K562 (cell line): ENCODE data around the gene BOLA1. TPM values are rescaled to one million over a fixed set of nuclear protein-coding genes. Genes with fewer than 3 reads are reported as not detected.

Source experiments
- AFF1 ChIP-seq, 2 experiments: fragments of 450-650 bp; IDR thresholded peaks; 2 replicates each; pipeline ENCODE4 v1.6.1; 2018; ENCODE audit warnings: mild to moderate bottlenecking in 2 of 2, low read depth in 1 of 2; ENCODE audit not compliant: partially characterized antibody in 2 of 2
- E2F5 ChIP-seq: sonication (generic); formaldehyde crosslinking; IDR thresholded peaks from 2 replicates; pipeline ENCODE4 v1.8.0; 2022; ENCODE audit warnings: mild to moderate bottlenecking, missing genetic modification reagents
- EP300 ChIP-seq: IDR thresholded peaks from 2 replicates; pipeline ENCODE4 v1.6.1; 2012; ENCODE audit warnings: low read length, improper control_type of control experiment
- FOXA3 ChIP-seq, 2 experiments: fragments of 450-650 bp in 1 of 2; sonication (generic) in 1 of 2; formaldehyde crosslinking; IDR thresholded peaks in 1 of 2; conservative IDR thresholded peaks in 1 of 2; 2 replicates each; pipeline versions ENCODE4 v1.4.0 to v1.8.0; 2020 to 2022; ENCODE audit warnings: mild to moderate bottlenecking in 2 of 2, missing genetic modification reagents in 1 of 2
- HMGN3 ChIP-seq: IDR thresholded peaks from 2 replicates; pipeline ENCODE4 v1.6.1; 2011; ENCODE audit warnings: borderline replicate concordance, low read depth, mild to moderate bottlenecking, mixed read lengths, low read length; ENCODE audit not compliant: insufficient read length; ENCODE audit errors: extremely low read depth
- ILF3 ChIP-seq: fragments of 450-650 bp; IDR thresholded peaks from 2 replicates; pipeline ENCODE4 v1.6.1; 2018; ENCODE audit warnings: antibody characterized with exemption, mild to moderate bottlenecking, moderate library complexity, borderline replicate concordance
- MAZ ChIP-seq, 2 experiments: fragments of 450-650 bp in 1 of 2; sonication (generic) in 1 of 2; formaldehyde crosslinking; IDR thresholded peaks in 1 of 2; conservative IDR thresholded peaks in 1 of 2; 2 replicates each; pipeline versions ENCODE4 v1.4.0 to v1.5.0; 2020; ENCODE audit warnings: mild to moderate bottlenecking in 1 of 2, missing genetic modification reagents in 1 of 2
- NR2C1 ChIP-seq, 2 experiments: fragments of 450-650 bp; IDR thresholded peaks; 2 replicates each; pipeline ENCODE4 v1.6.1; 2017; ENCODE audit warnings: mild to moderate bottlenecking in 2 of 2, antibody characterized with exemption in 1 of 2, inconsistent platforms in 1 of 2, missing compliant biosample characterization in 1 of 2, missing genetic modification characterization in 1 of 2
- OTX1 ChIP-seq: fragments of 450-650 bp; formaldehyde crosslinking; IDR thresholded peaks from 2 replicates; pipeline ENCODE4 v1.4.0; 2022; ENCODE audit warnings: mild to moderate bottlenecking
- POLR2A ChIP-seq: fragments of 450-650 bp; conservative IDR thresholded peaks from 2 replicates; pipeline ENCODE4 v1.6.1; 2016
- SMAD1 ChIP-seq: fragments of 150-350 bp; IDR thresholded peaks from 2 replicates; pipeline ENCODE4 v1.6.1; 2014; ENCODE audit warnings: low read length, low read depth; ENCODE audit not compliant: partially characterized antibody
- SMARCA4 ChIP-seq: fragments of 450-650 bp; IDR thresholded peaks from 2 replicates; pipeline ENCODE4 v1.6.1; 2016
- SPI1 ChIP-seq: IDR thresholded peaks from 2 replicates; pipeline ENCODE4 v1.6.1; 2011; ENCODE audit warnings: low read depth, low read length, control low read depth, borderline replicate concordance
- SRSF3 ChIP-seq: fragments of 200-400 bp; formaldehyde crosslinking; IDR thresholded peaks from 2 replicates; pipeline ENCODE4 v1.6.1; 2016; ENCODE audit warnings: mild to moderate bottlenecking, low read length, moderate library complexity; ENCODE audit not compliant: insufficient read depth
- TAF1 ChIP-seq: IDR thresholded peaks from 2 replicates; pipeline ENCODE4 v1.6.1; 2011; ENCODE audit warnings: mild to moderate bottlenecking, low read length, moderate library complexity; ENCODE audit not compliant: insufficient read depth, control insufficient read depth, severe bottlenecking; ENCODE audit errors: extremely low read depth
- TBL1XR1 ChIP-seq, 2 experiments: IDR thresholded peaks; 2 replicates each; pipeline ENCODE4 v1.6.1; 2012; ENCODE audit warnings: improper control_type of control experiment in 2 of 2, low read length in 2 of 2, mild to moderate bottlenecking in 1 of 2
- TBP ChIP-seq: optimal IDR thresholded peaks from 2 replicates; pipeline ENCODE3; 2011; ENCODE audit warnings: low read depth, low read length, improper control_type of control experiment
- YY1 ChIP-seq, 3 experiments: IDR thresholded peaks; 2 replicates each; pipeline ENCODE4 v1.6.1; 2011; ENCODE audit warnings: low read length in 2 of 3, mild to moderate bottlenecking in 2 of 3, moderate library complexity in 2 of 3, borderline replicate concordance in 1 of 3, control low read depth in 1 of 3, low read depth in 1 of 3; ENCODE audit not compliant: insufficient read depth in 3 of 3, insufficient replicate concordance in 2 of 3, control insufficient read depth in 1 of 3, insufficient read length in 1 of 3; ENCODE audit errors: extremely low read depth in 1 of 3
- ZBED1 ChIP-seq: IDR thresholded peaks from 2 replicates; pipeline ENCODE4 v1.6.1; 2014
- ZC3H4 ChIP-seq: sonication (generic); formaldehyde crosslinking; IDR thresholded peaks from 2 replicates; pipeline ENCODE4 v1.9.0; 2021; ENCODE audit warnings: missing genetic modification reagents, borderline replicate concordance
- polyA plus RNA-seq, 8 experiments: library from polyadenylated mRNA; depleted of rRNA in 4 of 8; stranded (reverse) in 5 of 8; unstranded in 3 of 8; fragments of >200 nt; fragmentation: Nextera tagmentation in 2 of 8; fragmentation: Illumina TruSeq in 1 of 8; extraction: Ambion mirVana in 2 of 8; extraction: Trizol in 1 of 8; gene quantifications; 2 replicates each; pipeline versions ENCODE4 v1.2.1 to v1.2.3, GENCODE V29; 2011 to 2014; ENCODE audit warnings: inconsistent platforms in 1 of 8, missing spikeins in 1 of 8
- total RNA-seq, 7 experiments: library from RNA; depleted of rRNA in 6 of 7; stranded (reverse); fragments of >200 nt in 6 of 7; fragmentation: Illumina TruSeq in 2 of 7; extraction: Trizol in 2 of 7; gene quantifications; 2 replicates each; pipeline versions ENCODE4 v1.2.1 to v1.2.3, GENCODE V29; 2011 to 2021; ENCODE audit warnings: low replicate concordance in 1 of 7

Gene BOLA1
- total and polyA plus RNA-seq, 9 of the 15 experiments (the other 6 are each of a cell fraction or from before 2014, with no cell fraction given) = 0.18 to 1.2 (median 0.40) TPM; not detected in 2

- TF ChIP-seq TAF1 (peak; percentile 85), EP300 (no peak), POLR2A (peak; percentile 95), SMAD1 (peak; percentile 79), ILF3 (no peak), SPI1 (peak; percentile 73), ZBED1 (peak; percentile 83; the same call in 1 of the 2 replicates), SMARCA4 (no peak), FOXA3 (CRISPR knock-in tag; conservative IDR thresholded peaks at IDR 0.05 in 1 of 2, IDR thresholded peaks at IDR 0.05 in 1 of 2) (no peak), ZC3H4 (no peak), TBL1XR1 (IDR thresholded peaks at IDR 0.05; ENCODE audit: low read length in 2 of 2) (peak in 1 of 2 experiments; percentile 10; a peak in 1 of 4 replicates), NR2C1 (IDR thresholded peaks at IDR 0.05) (peak; percentile 99), NR2C1 (tag; IDR thresholded peaks at IDR 0.05) (peak; percentile 99), YY1 (IDR thresholded peaks at IDR 0.05; ENCODE audit: borderline replicate concordance in 1 of 3, control insufficient read depth in 1 of 3, extremely low read depth in 1 of 3, insufficient read depth in 3 of 3, insufficient read length in 1 of 3, insufficient replicate concordance in 2 of 3, low read depth in 1 of 3, low read length in 2 of 3) (peak; percentile 72 to 96 (median 95)), E2F5 (CRISPR knock-in tag) (no peak), OTX1 (CRISPR knock-in tag) (no peak), SRSF3 (no peak), TBP (peak; percentile 69), HMGN3 (no peak), AFF1 (IDR thresholded peaks at IDR 0.05; ENCODE audit: low read depth in 1 of 2, partially characterized antibody in 2 of 2) (peak in 1 of 2 experiments; percentile 18), MAZ (CRISPR knock-in tag; conservative IDR thresholded peaks at IDR 0.05 in 1 of 2, IDR thresholded peaks at IDR 0.05 in 1 of 2) (peak; percentile 56 to 62)
Observed at GRCh38 chr1:149927563-149928400, 28.4 kb downstream of the BOLA1 start, which contains the start of gene SF3B4 (continued).
